Smooth muscle cell (in vitro differentiated cells): ENCODE measurements around the gene RAB9B. TPM values are rescaled to one million over a fixed set of nuclear protein-coding genes. Genes with fewer than 3 reads are reported as not detected.
A peak's percentile ranks its signal among the peaks of the same experiment; 100 is the strongest.

Source experiments
- DNase-seq: peaks from one replicate; lab custom pipeline; 2025; ENCODE audit not compliant: unreplicated experiment; lab: John Stamatoyannopoulos, UW
- H2AFZ ChIP-seq: fragments of 200-600 bp; sonication (generic); 2 replicates; pipeline ENCODE4 v1.6.0; 2016; ENCODE audit warnings: antibody characterized with exemption, low read depth, mild to moderate bottlenecking
- H3F3A ChIP-seq: fragments of 200-600 bp; sonication (generic); 2 replicates; pipeline ENCODE4 v1.6.0; 2017; ENCODE audit warnings: antibody characterized with exemption, low read depth
- H3K27ac ChIP-seq: fragments of 200-600 bp; sonication (generic); 2 replicates; pipeline ENCODE4 v1.5.1; 2016; ENCODE audit warnings: low read depth, mild to moderate bottlenecking
- H3K27me3 ChIP-seq: fragments of 200-600 bp; sonication (generic); 2 replicates; pipeline ENCODE4 v1.6.1; 2016; ENCODE audit warnings: low read depth, mild to moderate bottlenecking
- H3K36me3 ChIP-seq: fragments of 200-600 bp; sonication (generic); 2 replicates; pipeline ENCODE4 v1.5.1; 2016; ENCODE audit warnings: low read depth
- H3K4me1 ChIP-seq: fragments of 200-600 bp; sonication (generic); 2 replicates; pipeline ENCODE4 v1.5.1; 2016; ENCODE audit warnings: low read depth
- H3K4me2 ChIP-seq: fragments of 200-600 bp; sonication (generic); 2 replicates; pipeline ENCODE4 v1.6.0; 2016; ENCODE audit warnings: mild to moderate bottlenecking
- H3K4me3 ChIP-seq: fragments of 200-600 bp; sonication (generic); 2 replicates; pipeline ENCODE4 v1.5.1; 2016; ENCODE audit warnings: mild to moderate bottlenecking
- H3K79me2 ChIP-seq: fragments of 200-600 bp; sonication (generic); 2 replicates; pipeline ENCODE4 v1.6.0; 2016; ENCODE audit warnings: low read depth, mild to moderate bottlenecking
- H3K9ac ChIP-seq: fragments of 200-600 bp; sonication (generic); 2 replicates; pipeline ENCODE4 v1.6.0; 2016; ENCODE audit warnings: low read depth
- H3K9me3 ChIP-seq: fragments of 200-600 bp; sonication (generic); replicated peaks from 2 replicates; pipeline ENCODE4 v1.5.1; 2016; ENCODE audit warnings: low read depth
- H4K20me1 ChIP-seq: fragments of 200-600 bp; sonication (generic); 2 replicates; pipeline ENCODE4 v1.6.0; 2016; ENCODE audit warnings: low read depth
- WGBS: methylation state at CpG from one replicate; pipeline ENCODE4 v1.1.7; 2016; ENCODE audit warnings: low lambda C conversion rate; 5-methylcytosine and 5-hydroxymethylcytosine counted together
- polyA plus RNA-seq: library from polyadenylated mRNA; unstranded; fragments of >200 nt; fragmentation: Nextera tagmentation; extraction: Ambion mirVana; gene quantifications from 2 replicates; pipeline ENCODE4 v1.2.1, GENCODE V29; 2016
- total RNA-seq: library from RNA; depleted of rRNA; stranded (reverse); fragments of >200 nt; gene quantifications from 2 replicates; pipeline ENCODE4 v1.2.3, GENCODE V29; 2014
- TF ChIP-seq, protein P1 (sequence below): fragments of 200-600 bp; sonication (generic); IDR thresholded peaks from 2 replicates; pipeline ENCODE4 v1.5.1; 2017; ENCODE audit warnings: borderline replicate concordance, mild to moderate bottlenecking, antibody characterized with exemption; ENCODE audit not compliant: insufficient read depth, poor library complexity, severe bottlenecking

RAB9B gene, protein sequence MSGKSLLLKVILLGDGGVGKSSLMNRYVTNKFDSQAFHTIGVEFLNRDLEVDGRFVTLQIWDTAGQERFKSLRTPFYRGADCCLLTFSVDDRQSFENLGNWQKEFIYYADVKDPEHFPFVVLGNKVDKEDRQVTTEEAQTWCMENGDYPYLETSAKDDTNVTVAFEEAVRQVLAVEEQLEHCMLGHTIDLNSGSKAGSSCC
- total RNA-seq (0.18 and 0.76 TPM in 2 replicates), polyA plus RNA-seq (not detected in 2 replicates)

DNA sequence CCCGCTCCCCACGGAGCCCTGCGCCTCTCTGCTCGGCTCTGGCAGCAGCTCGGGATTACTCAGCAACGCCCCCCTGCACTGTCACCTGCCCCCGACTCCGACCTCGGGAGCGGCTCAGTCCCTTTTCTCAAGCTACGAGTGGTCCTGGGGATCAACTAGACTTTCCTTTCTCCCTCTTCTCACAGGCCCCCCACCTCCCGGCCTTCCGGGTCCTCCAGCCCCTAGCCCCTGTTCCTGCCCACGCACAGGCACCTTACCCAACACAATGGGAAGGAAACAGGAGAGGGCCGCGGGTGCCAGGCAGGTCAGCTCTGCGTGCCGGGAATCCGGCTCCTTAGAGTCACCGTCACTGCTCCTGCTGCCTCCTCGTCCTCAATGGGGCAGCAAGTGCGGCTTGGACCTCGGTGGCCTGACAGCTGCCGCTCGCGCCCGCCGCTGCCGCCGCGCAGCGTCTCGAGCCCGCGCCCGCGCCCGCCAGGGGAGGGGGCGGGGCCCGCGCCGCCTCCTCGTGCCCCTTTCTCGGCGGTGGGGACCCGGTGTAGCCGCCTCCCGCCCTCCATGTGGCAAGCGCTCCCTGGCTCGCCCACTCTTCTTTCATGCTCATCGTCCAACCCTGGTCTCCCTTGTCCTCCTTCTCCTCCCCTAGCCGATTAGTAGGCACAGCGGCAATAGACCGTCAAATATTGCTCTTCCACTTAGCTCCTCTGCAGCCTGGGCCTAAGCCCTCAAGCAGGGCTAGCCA lies at the start of gene RAB9B:
Gene RAB9B (minus strand): TSS at position 455 of the 742 bp plus-strand sequence. CDS start 6,473 bp downstream, outside the sequence.
- H3K4me1 ChIP-seq = peaks cover 2% of the 10 kb centered on the region
- H4K20me1 ChIP-seq = no peaks in the 10 kb centered on the region
- no peaks in the 10 kb centered on the region for H3F3A ChIP-seq
- H3K36me3 ChIP-seq = no peaks in the 10 kb centered on the region
- H2AFZ ChIP-seq = peak within 1 kb of the TSS; percentile 93
- peak; percentile 12 for DNase-seq
- H3K79me2 ChIP-seq = no peaks in the 10 kb centered on the region
- WGBS = 2% methylated on average over 45 of the region's 54 CpGs
- peak within 1 kb of the TSS; percentile 72 for H3K4me3 ChIP-seq
- no peaks in the 10 kb centered on the region for H3K9me3 ChIP-seq
- TF ChIP-seq, protein P1, sequence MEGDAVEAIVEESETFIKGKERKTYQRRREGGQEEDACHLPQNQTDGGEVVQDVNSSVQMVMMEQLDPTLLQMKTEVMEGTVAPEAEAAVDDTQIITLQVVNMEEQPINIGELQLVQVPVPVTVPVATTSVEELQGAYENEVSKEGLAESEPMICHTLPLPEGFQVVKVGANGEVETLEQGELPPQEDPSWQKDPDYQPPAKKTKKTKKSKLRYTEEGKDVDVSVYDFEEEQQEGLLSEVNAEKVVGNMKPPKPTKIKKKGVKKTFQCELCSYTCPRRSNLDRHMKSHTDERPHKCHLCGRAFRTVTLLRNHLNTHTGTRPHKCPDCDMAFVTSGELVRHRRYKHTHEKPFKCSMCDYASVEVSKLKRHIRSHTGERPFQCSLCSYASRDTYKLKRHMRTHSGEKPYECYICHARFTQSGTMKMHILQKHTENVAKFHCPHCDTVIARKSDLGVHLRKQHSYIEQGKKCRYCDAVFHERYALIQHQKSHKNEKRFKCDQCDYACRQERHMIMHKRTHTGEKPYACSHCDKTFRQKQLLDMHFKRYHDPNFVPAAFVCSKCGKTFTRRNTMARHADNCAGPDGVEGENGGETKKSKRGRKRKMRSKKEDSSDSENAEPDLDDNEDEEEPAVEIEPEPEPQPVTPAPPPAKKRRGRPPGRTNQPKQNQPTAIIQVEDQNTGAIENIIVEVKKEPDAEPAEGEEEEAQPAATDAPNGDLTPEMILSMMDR = no peak
- peaks cover 68% of the 10 kb centered on the region for H3K27me3 ChIP-seq
- H3K27ac ChIP-seq = no peak within 1 kb of the TSS
- H3K9ac ChIP-seq = no peak within 1 kb of the TSS
- peak within 1 kb of the TSS; percentile 99 for H3K4me2 ChIP-seq

DNA sequence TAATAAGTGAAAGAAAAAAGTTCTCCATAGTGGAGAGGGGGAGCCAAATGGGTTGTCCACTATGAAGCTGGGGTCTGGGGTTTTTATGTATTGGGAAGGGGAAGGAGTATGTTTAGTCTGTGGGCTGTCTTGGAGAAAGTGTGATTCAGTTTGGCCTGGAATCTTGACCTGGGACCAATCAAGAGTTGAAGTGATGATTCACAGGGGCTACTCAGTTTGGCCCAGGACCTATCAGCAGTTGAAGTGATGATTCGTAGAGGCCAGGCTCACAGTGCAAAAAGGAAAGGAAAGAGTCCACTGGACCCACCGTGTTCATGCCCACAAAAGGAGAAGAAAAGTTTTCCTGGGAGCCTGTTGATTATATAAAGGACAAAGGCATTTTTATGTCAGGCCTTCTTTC lies 47.3 kb upstream of the RAB9B start:
- H3K4me3 ChIP-seq = no peak overlapping the region
- H4K20me1 ChIP-seq = no peaks in the 10 kb centered on the region
- no peaks in the 10 kb centered on the region for H3K4me1 ChIP-seq
- H3K27ac ChIP-seq = peak overlapping the region; percentile 60
- peak overlapping the region; percentile 30 for H3K4me2 ChIP-seq
- H2AFZ ChIP-seq = no peak overlapping the region
- no peak overlapping the region for H3K9ac ChIP-seq
- no peaks in the 10 kb centered on the region for H3F3A ChIP-seq
- DNase-seq = no peak
- TF ChIP-seq, protein P1 = no peak
- H3K9me3 ChIP-seq = no peaks in the 10 kb centered on the region
- 36% methylated on average over 2 of the region's 2 CpGs for WGBS
- H3K36me3 ChIP-seq = no peaks in the 10 kb centered on the region
- no peaks in the 10 kb centered on the region for H3K27me3 ChIP-seq
- H3K79me2 ChIP-seq = no peaks in the 10 kb centered on the region

DNA sequence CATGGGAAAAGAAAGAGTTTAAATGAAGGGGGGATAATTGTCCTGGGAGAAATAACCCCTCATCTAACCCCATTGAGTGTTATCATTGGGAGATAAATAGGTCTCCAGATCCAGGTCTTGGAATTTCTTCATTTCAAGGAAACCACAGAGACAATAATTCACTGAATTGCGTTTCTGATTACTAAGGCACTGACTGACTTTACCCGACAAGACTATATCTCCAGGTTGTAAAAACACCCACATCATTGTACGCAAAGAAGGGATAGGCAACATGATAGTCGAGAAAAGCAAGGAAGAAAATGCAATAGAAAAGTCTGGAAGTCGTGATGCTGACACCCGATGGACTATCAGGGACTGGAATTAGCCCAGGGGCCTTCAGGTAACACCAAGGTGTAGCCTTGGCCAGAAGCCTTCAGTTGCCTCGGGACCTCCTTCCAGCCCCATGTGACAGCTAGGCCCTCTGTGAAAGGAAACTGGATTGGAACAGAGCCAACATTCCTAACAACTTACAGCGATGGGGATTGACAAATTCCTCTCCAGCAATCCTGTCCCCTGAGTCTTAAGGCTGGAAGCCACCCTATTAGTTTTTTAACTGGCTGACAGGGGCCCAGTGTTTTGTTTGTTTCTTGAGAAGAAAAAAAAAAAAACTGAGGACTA lies 46.5 kb upstream of the RAB9B start:
- Histone ChIP-seq H3K4me3 (no peak overlapping the region), H3K27me3 (no peaks in the 10 kb centered on the region), H3K4me2 (peak overlapping the region; percentile 30), H4K20me1 (no peaks in the 10 kb centered on the region), H3K79me2 (no peaks in the 10 kb centered on the region), H3K9ac (no peak overlapping the region), H3K4me1 (no peaks in the 10 kb centered on the region), H2AFZ (no peak overlapping the region), H3K9me3 (no peaks in the 10 kb centered on the region), H3F3A (no peaks in the 10 kb centered on the region), H3K36me3 (no peaks in the 10 kb centered on the region), H3K27ac (peak overlapping the region; percentile 60)
- TF ChIP-seq, protein P1 = no peak
- 30% methylated on average over 8 of the region's 8 CpGs for WGBS
- DNase-seq = no peak
